Measurements from ENCODE around the gene NEK4. TPM values are rescaled to one million over a fixed set of nuclear protein-coding genes. Genes with fewer than 3 reads are reported as not detected.

The NEK4 gene
- total and polyA plus RNA-seq, 10 of the 15 experiments (the other 5 are each of a cell fraction or from before 2014, with no cell fraction given): 7.0 to 29.1 (median 16.4) TPM

GRCh38 chr3:52774901-52775864 is 4.4 kb upstream of the NEK4 start:
- no peak overlapping the region for H2AFZ ChIP-seq (ENCODE audit: control insufficient read depth, low read depth, low read length)
- ATAC-seq (no peak), FAIRE-seq (no peak), DNase-seq (ENCODE audit: low read depth, low spot score) (no peak)
- H3K9ac ChIP-seq (ENCODE audit: control insufficient read depth, insufficient read depth, low read length): no peak overlapping the region
- SMC1A ChIA-PET (ENCODE audit: uncharacterized antibody, unreplicated experiment): no interaction called here
- BruUV-seq (replicated peaks): no TSS peak
- CTCF ChIA-PET: no interaction called here
- POLR2A ChIA-PET: no interaction called here
- WGBS (ENCODE audit: insufficient coverage, insufficient replicate concordance, low lambda C conversion rate, missing lambda C conversion rate): 34% methylated on average over 6 of the region's 6 CpGs
- no peaks in the 10 kb centered on the region for H4K20me1 ChIP-seq (ENCODE audit: control insufficient read depth, insufficient read depth)
- H3K27me3 ChIP-seq (replicated peaks in 1 of 2; ENCODE audit: control insufficient read depth in 2 of 2, insufficient read depth in 2 of 2, low read length in 1 of 2): no peaks in the 10 kb centered on the region
- TF ChIP-seq RAD51 (IDR thresholded peaks at IDR 0.05) (no peak), PML (IDR thresholded peaks at IDR 0.05; ENCODE audit: low read length) (no peak), TCF7 (IDR thresholded peaks at IDR 0.05; ENCODE audit: borderline replicate concordance) (no peak), NFXL1 (IDR thresholded peaks at IDR 0.05; ENCODE audit: borderline replicate concordance) (no peak), RFX5 (IDR thresholded peaks at IDR 0.05; ENCODE audit: low read depth, low read length) (no peak), MTA2 (IDR thresholded peaks at IDR 0.05; ENCODE audit: low read depth) (no peak), EGR1 (IDR thresholded peaks at IDR 0.05; ENCODE audit: borderline replicate concordance in 1 of 2, low read depth in 2 of 2, low read length in 2 of 2) (no peak)
- no peak overlapping the region for H3K4me3 ChIP-seq
- RAD21 ChIA-PET (ENCODE audit: unreplicated experiment): no interaction called here
- no peak overlapping the region for H3K27ac ChIP-seq (ENCODE audit: control insufficient read depth, insufficient read depth)
- no peaks in the 10 kb centered on the region for H3K36me3 ChIP-seq (ENCODE audit: control insufficient read depth in 2 of 2, insufficient read depth in 2 of 2, low read length in 1 of 2)
- H3K79me2 ChIP-seq (ENCODE audit: control insufficient read depth, insufficient read depth, low read length): peaks cover 2% of the 10 kb centered on the region; the same call in 1 of the 2 replicates
- intact Hi-C loops (cut with micrococcal nuclease; ENCODE audit: unreplicated experiment) (no loop called here), in situ Hi-C loops (cut with MboI) (no loop called here)
- H3K4me2 ChIP-seq (ENCODE audit: control insufficient read depth, insufficient read depth): no peak overlapping the region
- peaks cover 11% of the 10 kb centered on the region for H3K4me1 ChIP-seq (ENCODE audit: control insufficient read depth, insufficient read depth, low read length)
- H3K9me3 ChIP-seq (replicated peaks; ENCODE audit: control insufficient read depth, insufficient read depth, low read length): no peaks in the 10 kb centered on the region

All from GM12878 (cell line).